Measurements from ENCODE around the gene DAB1. TPM values are rescaled to one million over a fixed set of nuclear protein-coding genes. Genes with fewer than 3 reads are reported as not detected.

Gene DAB1
- total RNA-seq, 2 experiments from 2014 or later = 0.52 to 0.61 TPM

GRCh38 chr1:57363165-57363564 is 60.7 kb downstream of the DAB1 start:
- no peak for TF ChIP-seq CTCF (IDR thresholded peaks at IDR 0.05)
- H3K27me3 Mint-ChIP-seq = no peaks in the 10 kb centered on the region
- DNase-seq (no peak), ATAC-seq (ENCODE audit: poor library complexity) (no peak)
- H3K36me3 ChIP-seq (ENCODE audit: insufficient read depth, low read length) = no peaks in the 10 kb centered on the region
- no peak overlapping the region for H3K4me3 ChIP-seq (ENCODE audit: low read length)
- H3K9me3 ChIP-seq (ENCODE audit: control insufficient read depth in 1 of 2, insufficient read depth in 1 of 2, low read length in 2 of 2) = peaks cover 0 to 9% of the 10 kb centered on the region in 2 experiments
- no peaks in the 10 kb centered on the region for H3K9me3 Mint-ChIP-seq
- no peak overlapping the region for H3K27ac ChIP-seq (ENCODE audit: low read depth in 1 of 2, low read length in 2 of 2)
- H3K4me1 ChIP-seq (ENCODE audit: insufficient read depth, low read length) = no peaks in the 10 kb centered on the region
- CTCF ChIA-PET = no interaction called here
- H3K4me1 Mint-ChIP-seq (ENCODE audit: low read depth) = no peaks in the 10 kb centered on the region
- H3K4me3 Mint-ChIP-seq = no peak overlapping the region
- POLR2A ChIA-PET = no interaction called here
- no peaks in the 10 kb centered on the region for H3K36me3 Mint-ChIP-seq (ENCODE audit: low read depth)
- no peak overlapping the region for H3K27ac Mint-ChIP-seq
- intact Hi-C loops (cut with DNase I, micrococcal nuclease) = no loop called here
- no peaks in the 10 kb centered on the region for H3K27me3 ChIP-seq (ENCODE audit: control insufficient read depth in 1 of 2, insufficient read depth in 2 of 2, low read length in 2 of 2)

GRCh38 chr1:57362480-57362879 is 61.4 kb downstream of the DAB1 start:
- Histone ChIP-seq H3K27me3 (ENCODE audit: control insufficient read depth in 1 of 2, insufficient read depth in 2 of 2, low read length in 2 of 2) (no peaks in the 10 kb centered on the region), H3K9me3 (ENCODE audit: control insufficient read depth in 1 of 2, insufficient read depth in 1 of 2, low read length in 2 of 2) (peaks cover 0 to 2% of the 10 kb centered on the region in 2 experiments), H3K27ac (ENCODE audit: low read depth in 1 of 2, low read length in 2 of 2) (no peak overlapping the region), H3K4me3 (ENCODE audit: low read length) (no peak overlapping the region), H3K4me1 (ENCODE audit: insufficient read depth, low read length) (no peaks in the 10 kb centered on the region), H3K36me3 (ENCODE audit: insufficient read depth, low read length) (no peaks in the 10 kb centered on the region)
- no peaks in the 10 kb centered on the region for H3K36me3 Mint-ChIP-seq (ENCODE audit: low read depth)
- H3K4me3 Mint-ChIP-seq = no peak overlapping the region
- no peaks in the 10 kb centered on the region for H3K9me3 Mint-ChIP-seq
- DNase-seq = no peak
- intact Hi-C loops (cut with DNase I, micrococcal nuclease) = no loop called here
- peaks cover 3% of the 10 kb centered on the region for H3K27me3 Mint-ChIP-seq
- no peak overlapping the region for H3K27ac Mint-ChIP-seq
- ChIA-PET POLR2A (no interaction called here), CTCF (no interaction called here)
- no peaks in the 10 kb centered on the region for H3K4me1 Mint-ChIP-seq (ENCODE audit: low read depth)
- TF ChIP-seq CTCF (IDR thresholded peaks at IDR 0.05) = no peak
- no peak for ATAC-seq (ENCODE audit: poor library complexity)

GRCh38 chr1:57361516-57361915 is 62.3 kb downstream of the DAB1 start:
- ATAC-seq (ENCODE audit: poor library complexity) (no peak), DNase-seq (no peak)
- Histone ChIP-seq H3K27me3 (ENCODE audit: control insufficient read depth in 1 of 2, insufficient read depth in 2 of 2, low read length in 2 of 2) (no peaks in the 10 kb centered on the region), H3K4me3 (ENCODE audit: low read length) (no peak overlapping the region), H3K27ac (ENCODE audit: low read depth in 1 of 2, low read length in 2 of 2) (no peak overlapping the region), H3K36me3 (ENCODE audit: insufficient read depth, low read length) (no peaks in the 10 kb centered on the region), H3K9me3 (ENCODE audit: control insufficient read depth in 1 of 2, insufficient read depth in 1 of 2, low read length in 2 of 2) (no peaks in the 10 kb centered on the region), H3K4me1 (ENCODE audit: insufficient read depth, low read length) (no peaks in the 10 kb centered on the region)
- intact Hi-C loops (cut with DNase I, micrococcal nuclease) = no loop called here
- ChIA-PET CTCF (no interaction called here), POLR2A (no interaction called here)
- H3K9me3 Mint-ChIP-seq = no peaks in the 10 kb centered on the region
- no peak overlapping the region for H3K27ac Mint-ChIP-seq
- no peak for TF ChIP-seq CTCF (IDR thresholded peaks at IDR 0.05)
- H3K27me3 Mint-ChIP-seq = peaks cover 7% of the 10 kb centered on the region
- no peak overlapping the region for H3K4me3 Mint-ChIP-seq
- H3K4me1 Mint-ChIP-seq (ENCODE audit: low read depth) = no peaks in the 10 kb centered on the region
- no peaks in the 10 kb centered on the region for H3K36me3 Mint-ChIP-seq (ENCODE audit: low read depth)

All from CD4-positive, alpha-beta T cell (primary cell).